GM23338 (cell line): Measurements from ENCODE around the gene KCNMA1. TPM values are rescaled to one million over a fixed set of nuclear protein-coding genes. Genes with fewer than 3 reads are reported as not detected.

Experiments
- ATAC-seq: fragments of 200-7000 bp; cut with Tn5 transposase; 3 replicates; pipeline ENCODE4 v1.9.1; 2020
- DNase-seq: peaks from one replicate; pipeline ENCODE4 v3.0.0-alpha.2; 2015; ENCODE audit warnings: low spot score
- H2AFZ ChIP-seq: fragments of 200-600 bp; sonication (generic); 2 replicates; pipeline ENCODE4 v1.8.0; 2016; ENCODE audit warnings: antibody characterized with exemption, mild to moderate bottlenecking, moderate library complexity
- H3F3A ChIP-seq: fragments of 200-600 bp; sonication (generic); replicated peaks from 2 replicates; pipeline ENCODE4 v1.8.0; 2017; ENCODE audit warnings: antibody characterized with exemption, mixed run types, low read depth
- H3K27ac ChIP-seq: fragments of 200-600 bp; sonication (generic); 2 replicates; pipeline ENCODE4 v1.6.1; 2016; ENCODE audit warnings: low read depth
- H3K27me3 ChIP-seq: fragments of 200-600 bp; sonication (generic); 2 replicates; pipeline ENCODE4 v1.8.0; 2016; ENCODE audit warnings: mild to moderate bottlenecking, mixed run types, moderate library complexity; ENCODE audit not compliant: insufficient read depth
- H3K36me3 ChIP-seq: fragments of 200-600 bp; sonication (generic); 2 replicates; pipeline ENCODE4 v1.8.0; 2016; ENCODE audit warnings: mild to moderate bottlenecking; ENCODE audit not compliant: insufficient read depth
- H3K4me1 ChIP-seq: fragments of 200-600 bp; sonication (generic); 2 replicates; pipeline ENCODE4 v1.8.0; 2016; ENCODE audit warnings: mild to moderate bottlenecking, moderate library complexity; ENCODE audit not compliant: insufficient read depth
- H3K4me2 ChIP-seq: fragments of 200-600 bp; sonication (generic); 2 replicates; pipeline ENCODE4 v1.7.1; 2017; ENCODE audit warnings: mixed run types
- H3K4me3 ChIP-seq: fragments of 200-600 bp; sonication (generic); 2 replicates; pipeline ENCODE4 v1.6.1; 2016; ENCODE audit warnings: mixed run types
- H3K79me2 ChIP-seq: fragments of 200-600 bp; sonication (generic); replicated peaks from 2 replicates; pipeline ENCODE4 v1.8.0; 2017; ENCODE audit warnings: mild to moderate bottlenecking; ENCODE audit not compliant: insufficient read depth
- H3K9me2 ChIP-seq: fragments of 200-600 bp; sonication (generic); 2 replicates; pipeline ENCODE4 v1.8.0; 2017; ENCODE audit not compliant: insufficient read depth
- H4K20me1 ChIP-seq: fragments of 200-600 bp; sonication (generic); replicated peaks from 2 replicates; pipeline ENCODE4 v1.8.0; 2017; ENCODE audit warnings: mild to moderate bottlenecking; ENCODE audit not compliant: insufficient read depth
- H3K27ac Mint-ChIP-seq: 2 replicates; pipeline ENCODE4 v1.8.0; 2020; ENCODE audit warnings: inconsistent platforms, mild to moderate bottlenecking, moderate library complexity, mixed read lengths
- H3K27me3 Mint-ChIP-seq: 3 replicates; pipeline ENCODE4 v1.8.0; 2022; ENCODE audit warnings: low read depth, mild to moderate bottlenecking, moderate library complexity, mixed read lengths, inconsistent platforms; ENCODE audit not compliant: insufficient read depth, poor library complexity
- H3K36me3 Mint-ChIP-seq: 3 replicates; pipeline ENCODE4 v1.8.0; 2021; ENCODE audit warnings: low read depth, mild to moderate bottlenecking, inconsistent platforms, moderate library complexity, mixed read lengths
- H3K4me1 Mint-ChIP-seq: 3 replicates; pipeline ENCODE4 v1.8.0; 2020; ENCODE audit warnings: mild to moderate bottlenecking, inconsistent platforms, mixed read lengths
- H3K4me3 Mint-ChIP-seq: 3 replicates; pipeline ENCODE4 v1.8.0; 2021; ENCODE audit warnings: moderate library complexity, mild to moderate bottlenecking, inconsistent platforms, mixed read lengths
- H3K9me3 Mint-ChIP-seq: 3 replicates; pipeline ENCODE4 v1.8.0; 2020; ENCODE audit warnings: moderate library complexity, mild to moderate bottlenecking, inconsistent platforms, mixed read lengths
- CREB1 ChIP-seq: fragments of 250-450 bp; sonication (Bioruptor Pico); IDR thresholded peaks from 2 replicates; pipeline ENCODE4 v1.5.0; 2020; ENCODE audit warnings: low read depth, mild to moderate bottlenecking, moderate library complexity
- CTCF ChIP-seq, 2 experiments: fragments of 200-600 bp in 1 of 2; sonication (generic) in 1 of 2; conservative IDR thresholded peaks; 2 replicates each; pipeline versions ENCODE4 v1.5.1 to v1.6.1; 2016 to 2017; ENCODE audit warnings: antibody characterized with exemption in 2 of 2, low read depth in 2 of 2, mild to moderate bottlenecking in 2 of 2, moderate library complexity in 1 of 2
- ETS1 ChIP-seq: IDR thresholded peaks from 2 replicates; pipeline ENCODE4 v1.6.1; 2016; ENCODE audit warnings: antibody characterized with exemption
- EZH2 ChIP-seq: fragments of 200-600 bp; sonication (generic); IDR thresholded peaks from one replicate; pipeline ENCODE4 v1.8.0; 2017; ENCODE audit warnings: antibody characterized with exemption, mild to moderate bottlenecking, low read depth; ENCODE audit not compliant: unreplicated experiment
- EZH2phosphoT487 ChIP-seq: fragments of 200-600 bp; sonication (generic); IDR thresholded peaks from one replicate; pipeline ENCODE4 v1.8.1; 2018; ENCODE audit warnings: antibody characterized with exemption; ENCODE audit not compliant: unreplicated experiment
- JUNB ChIP-seq: IDR thresholded peaks from one replicate; pipeline ENCODE4 v1.6.1; 2016; ENCODE audit warnings: antibody characterized with exemption; ENCODE audit not compliant: unreplicated experiment
- NANOG ChIP-seq: IDR thresholded peaks from 2 replicates; pipeline ENCODE4 v1.6.1; 2016; ENCODE audit warnings: antibody characterized with exemption, borderline replicate concordance
- POLR2AphosphoS5 ChIP-seq: IDR thresholded peaks from 2 replicates; pipeline ENCODE4 v1.6.1; 2016; ENCODE audit warnings: antibody characterized with exemption, low read depth
- REST ChIP-seq: IDR thresholded peaks from one replicate; pipeline ENCODE4 v1.6.1; 2018; ENCODE audit warnings: antibody characterized with exemption; ENCODE audit not compliant: unreplicated experiment
- STAT1 ChIP-seq: IDR thresholded peaks from one replicate; pipeline ENCODE4 v1.6.1; 2016; ENCODE audit warnings: antibody characterized with exemption; ENCODE audit not compliant: unreplicated experiment
- ZNF114 ChIP-seq: fragments of 250-450 bp; sonication (Bioruptor Pico); IDR thresholded peaks from 2 replicates; pipeline ENCODE4 v1.5.0; 2020; ENCODE audit warnings: mild to moderate bottlenecking, moderate library complexity
- ZNF331 ChIP-seq: fragments of 250-450 bp; sonication (Bioruptor Pico); IDR thresholded peaks from 2 replicates; pipeline ENCODE4 v1.5.0; 2020; ENCODE audit warnings: low read depth, mild to moderate bottlenecking, moderate library complexity
- ZNF462 ChIP-seq: fragments of 250-450 bp; sonication (Bioruptor Pico); IDR thresholded peaks from 2 replicates; pipeline ENCODE4 v1.5.0; 2020; ENCODE audit warnings: mild to moderate bottlenecking, moderate library complexity
- polyA plus RNA-seq: library from polyadenylated mRNA; unstranded; fragments of >200 nt; fragmentation: Nextera tagmentation; extraction: Ambion mirVana; gene quantifications from 2 replicates; pipeline ENCODE4 v1.2.1, GENCODE V29; 2016
- total RNA-seq: library from RNA; depleted of rRNA; stranded (reverse); fragments of >200 nt; shearing (Covaris generic); gene quantifications from 2 replicates; pipeline ENCODE4 v1.2.3, GENCODE V29; 2014

The KCNMA1 gene
- total and polyA plus RNA-seq, 2 experiments from 2014 or later = 8.2 to 9.0 TPM

GRCh38 chr10:77594471-77594783 lies 43.2 kb downstream of the KCNMA1 start:
- Mint-ChIP-seq H3K9me3 (no peaks in the 10 kb centered on the region), H3K27ac (no peak overlapping the region), H3K4me3 (no peak overlapping the region), H3K4me1 (no peaks in the 10 kb centered on the region; the same call in 2 of the 3 replicates), H3K27me3 (peaks cover 2% of the 10 kb centered on the region), H3K36me3 (peaks cover 2% of the 10 kb centered on the region; the same call in 1 of the 3 replicates)
- Histone ChIP-seq H3K4me2 (no peak overlapping the region), H3K4me1 (no peaks in the 10 kb centered on the region), H3K36me3 (no peaks in the 10 kb centered on the region; the same call in 1 of the 2 replicates), H3K4me3 (no peak overlapping the region), H2AFZ (no peak overlapping the region), H3K27ac (no peak overlapping the region), H3K79me2 (no peaks in the 10 kb centered on the region; the same call in 1 of the 2 replicates), H3F3A (no peaks in the 10 kb centered on the region), H3K9me2 (no peaks in the 10 kb centered on the region), H4K20me1 (no peaks in the 10 kb centered on the region), H3K27me3 (no peaks in the 10 kb centered on the region)
- no peak for ATAC-seq
- no peak for DNase-seq
- no peak for TF ChIP-seq ETS1
- no peak for TF ChIP-seq POLR2AphosphoS5
- TF ChIP-seq JUNB = no peak
- no peak for TF ChIP-seq ZNF114 (CRISPR knock-in tag)
- TF ChIP-seq REST = no peak
- no peak for TF ChIP-seq EZH2
- no peak for TF ChIP-seq EZH2phosphoT487
- no peak for TF ChIP-seq CREB1
- no peak for TF ChIP-seq CTCF (conservative IDR thresholded peaks at IDR 0.05; ENCODE audit: low read depth in 2 of 2)
- no peak for TF ChIP-seq NANOG
- TF ChIP-seq ZNF462 = no peak
- no peak for TF ChIP-seq STAT1
- TF ChIP-seq ZNF331 = no peak
